Measurements from ENCODE around the gene TIMP2.
"Not testable (repeated sequence)": the region's sequence is repeated elsewhere in the genome, so short reads cannot be mapped to it uniquely, and the experiment has no call there.

TIMP2 gene

GRCh38 chr17:78925662-78926555, 722 bp upstream of the TIMP2 start:
- DNase-seq = no peak

- no peak for DNase-seq
Measured at GRCh38 chr17:78924481-78925151, 571 bp downstream of the TIMP2 start.

GRCh38 chr17:78923660-78924453, 1.3 kb downstream of the TIMP2 start:
- DNase-seq = peak; percentile 45

- no peak for DNase-seq
Measured at GRCh38 chr17:78922816-78923498, 2.2 kb downstream of the TIMP2 start.

- no peak for DNase-seq
Measured at GRCh38 chr17:78921437-78921971, 3.7 kb downstream of the TIMP2 start.

GRCh38 chr17:78920528-78920927, 4.7 kb downstream of the TIMP2 start:
- DNase-seq = no peak

GRCh38 chr17:78919861-78920450, 5.2 kb downstream of the TIMP2 start:
- no peak for DNase-seq

- no peak for DNase-seq
Measured at GRCh38 chr17:78918979-78919378, 6.2 kb downstream of the TIMP2 start.

GRCh38 chr17:78917451-78918275, 7.5 kb downstream of the TIMP2 start:
- DNase-seq = no peak

- no peak for DNase-seq
Measured at GRCh38 chr17:78915872-78916632, 9.1 kb downstream of the TIMP2 start.

GRCh38 chr17:78913115-78913514, 12.1 kb downstream of the TIMP2 start:
- no peak for DNase-seq

- no peak for DNase-seq
Measured at GRCh38 chr17:78912082-78912481, 13.1 kb downstream of the TIMP2 start.

- not testable (repeated sequence) for DNase-seq
Measured at GRCh38 chr17:78911543-78911942, 13.6 kb downstream of the TIMP2 start.

- DNase-seq = no peak
Measured at GRCh38 chr17:78910497-78911284, 14.5 kb downstream of the TIMP2 start.

GRCh38 chr17:78908426-78908825, 16.8 kb downstream of the TIMP2 start:
- no peak for DNase-seq

- no peak for DNase-seq
Measured at GRCh38 chr17:78905541-78905940, 19.6 kb downstream of the TIMP2 start.

GRCh38 chr17:78905116-78905515, 20.1 kb downstream of the TIMP2 start:
- no peak for DNase-seq

- no peak for DNase-seq
Measured at GRCh38 chr17:78904371-78904770, 20.8 kb downstream of the TIMP2 start.

- DNase-seq = peak; percentile 8
Measured at GRCh38 chr17:78903101-78903779, 21.9 kb downstream of the TIMP2 start, which contains the start of gene CEP295NL. Gene CEP295NL (minus strand): TSS chr17:78903201. CDS start chr17:78901828, 1,373 bp downstream.
